HG03108 (cell line): Measurements from ENCODE around the gene SPEM2.
A peak's percentile ranks its signal among the peaks of the same experiment; 100 is the strongest.

ENCODE experiments used
- ATAC-seq: cut with Tn5 transposase; IDR thresholded peaks from one replicate; pipeline ENCODE4 v1.9.1; 2021; ENCODE audit warnings: moderate library complexity; ENCODE audit not compliant: unreplicated experiment

Gene SPEM2

DNA sequence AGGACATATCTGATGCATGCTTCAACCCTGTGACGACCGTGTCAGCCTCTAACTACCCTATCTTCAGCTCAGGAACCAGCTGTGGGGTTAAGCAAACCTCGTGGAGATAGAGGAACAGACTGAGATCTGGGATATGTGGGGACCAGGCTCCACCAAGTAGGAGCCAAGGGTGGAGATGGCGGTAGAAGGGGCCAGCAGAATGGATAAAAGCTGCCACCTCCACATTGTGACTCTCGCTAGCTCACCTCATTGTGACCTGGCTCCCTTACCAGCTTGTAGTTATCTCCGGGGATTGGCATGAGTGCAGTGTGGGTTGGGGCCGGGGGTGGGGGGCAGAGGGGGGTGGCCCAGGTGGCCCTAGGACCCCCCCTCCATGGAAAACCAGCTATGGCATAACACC lies at the start of gene SPEM2:
TSS of gene SPEM2 (plus strand) at position 301 of the 400 bp plus-strand sequence. CDS start at position 374, 73 bp downstream.
- ATAC-seq: no peak

DNA sequence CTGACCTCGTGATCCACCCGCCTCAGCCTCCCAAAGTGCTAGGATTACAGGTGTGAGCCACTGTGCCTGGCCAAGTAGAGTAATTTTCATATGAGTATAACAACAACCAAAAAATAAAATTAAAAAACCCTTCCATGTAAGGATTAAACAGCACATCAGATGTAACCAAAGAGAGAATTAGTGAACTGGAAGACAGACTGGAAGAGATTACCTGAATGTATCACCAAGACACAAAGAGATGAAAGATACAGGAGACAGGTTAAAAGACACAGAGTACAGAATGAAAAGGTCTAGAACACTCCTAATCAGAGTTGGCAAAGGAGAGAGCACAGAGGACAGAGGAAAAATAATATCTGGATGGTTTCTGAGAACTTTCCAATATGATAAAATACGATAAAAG lies 46.3 kb upstream of the SPEM2 start:
- ATAC-seq: no peak

DNA sequence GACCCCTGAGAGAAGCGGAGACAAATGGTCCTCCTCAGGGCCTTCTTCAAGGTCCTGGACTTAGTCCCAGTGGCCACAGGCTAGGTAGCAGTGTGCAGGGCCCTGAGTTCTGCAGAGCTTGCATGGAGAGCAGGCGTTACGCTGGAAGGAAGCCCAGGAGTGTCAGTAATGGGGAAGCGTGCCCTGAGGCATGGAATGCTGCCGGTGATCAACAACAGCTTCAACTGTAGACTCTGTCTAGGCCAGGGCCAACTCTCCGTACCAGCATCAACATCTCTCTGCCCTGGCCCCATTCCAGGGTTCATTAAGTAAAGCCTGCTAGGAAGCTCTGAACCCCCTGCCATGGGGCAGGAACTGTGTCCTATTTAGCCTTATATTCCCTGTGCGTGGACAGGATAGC lies 45.1 kb upstream of the SPEM2 start:
- no peak for ATAC-seq

DNA sequence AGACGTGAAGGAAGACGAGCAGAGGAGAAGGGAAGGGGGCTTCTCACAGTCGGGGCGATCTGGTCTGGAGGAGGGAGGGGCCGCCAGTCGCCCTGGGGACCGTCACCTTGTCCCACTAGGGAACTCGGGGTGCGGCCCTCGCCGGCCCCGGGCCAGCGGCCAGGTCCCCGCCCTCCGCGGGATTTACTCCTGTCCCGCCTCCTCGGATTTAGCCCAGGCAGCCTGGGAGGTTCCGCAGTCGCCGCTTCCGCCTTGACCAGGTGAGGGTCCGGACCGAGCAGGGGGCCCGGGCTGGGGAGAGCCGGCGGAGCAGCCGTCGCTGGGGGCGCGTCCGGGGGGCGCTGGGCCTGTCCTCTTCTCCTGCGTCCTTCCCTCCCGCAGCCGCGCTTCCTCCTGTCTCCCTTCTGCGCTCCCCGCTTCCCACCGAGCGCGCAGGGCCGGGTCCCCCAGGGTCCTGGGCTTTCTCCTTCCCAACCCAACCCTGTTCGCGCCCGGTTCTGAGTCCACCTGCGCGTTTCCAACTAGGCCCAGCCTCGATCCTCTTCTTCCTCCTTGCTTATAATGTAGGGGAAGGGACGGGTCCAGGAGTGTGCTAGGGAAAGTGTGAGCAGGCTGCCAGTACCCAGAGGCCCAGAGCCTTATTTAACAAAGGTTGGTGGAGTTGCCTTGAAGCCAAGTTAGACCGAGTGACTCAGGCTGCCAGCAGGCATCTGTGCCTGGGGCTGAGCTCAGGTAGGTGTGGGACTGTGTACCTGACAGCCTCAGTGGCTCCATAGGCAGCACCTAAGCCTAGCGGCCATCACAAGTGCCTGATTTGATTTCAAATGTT lies 44.3 kb upstream of the SPEM2 start, which contains the start of gene TNK1:
TSS of gene TNK1 (plus strand) at position 235 of the 829 bp plus-strand sequence. CDS start 1,838 bp downstream, outside the sequence.
- ATAC-seq: no peak

DNA sequence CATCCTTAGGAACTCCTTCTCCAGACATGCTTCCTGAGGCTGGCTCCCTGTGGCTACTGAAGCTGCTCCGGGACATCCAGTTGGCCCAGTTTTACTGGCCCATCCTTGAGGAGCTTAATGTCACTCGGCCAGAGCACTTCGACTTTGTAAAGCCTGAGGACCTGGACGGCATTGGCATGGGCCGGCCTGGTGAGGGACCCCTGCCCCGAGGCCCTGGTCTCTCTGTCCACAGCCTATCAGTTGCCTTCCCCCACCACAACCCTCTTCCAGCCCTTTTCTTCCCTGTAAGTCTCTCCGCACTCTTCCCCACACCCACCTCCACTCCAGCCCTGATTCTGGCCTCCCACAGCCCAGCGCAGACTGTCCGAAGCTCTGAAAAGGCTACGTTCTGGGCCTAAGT lies 42.5 kb upstream of the SPEM2 start:
- no peak for ATAC-seq

DNA sequence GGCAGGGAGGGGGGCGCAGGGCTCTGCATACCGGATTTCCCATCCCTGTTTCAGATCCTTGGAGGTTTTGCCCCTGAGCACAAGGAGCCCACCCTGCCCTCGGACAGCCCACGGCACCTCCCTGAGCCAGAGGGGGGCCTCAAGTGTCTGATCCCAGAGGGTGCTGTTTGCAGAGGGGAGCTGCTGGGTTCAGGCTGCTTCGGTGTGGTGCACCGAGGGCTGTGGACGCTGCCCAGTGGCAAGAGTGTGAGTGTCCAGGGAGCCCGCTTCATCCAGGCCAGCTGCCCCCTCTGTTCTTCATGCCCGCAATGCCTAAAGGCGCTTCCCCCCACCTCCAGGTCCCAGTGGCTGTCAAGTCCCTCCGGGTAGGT lies 42.1 kb upstream of the SPEM2 start:
- ATAC-seq: no peak

DNA sequence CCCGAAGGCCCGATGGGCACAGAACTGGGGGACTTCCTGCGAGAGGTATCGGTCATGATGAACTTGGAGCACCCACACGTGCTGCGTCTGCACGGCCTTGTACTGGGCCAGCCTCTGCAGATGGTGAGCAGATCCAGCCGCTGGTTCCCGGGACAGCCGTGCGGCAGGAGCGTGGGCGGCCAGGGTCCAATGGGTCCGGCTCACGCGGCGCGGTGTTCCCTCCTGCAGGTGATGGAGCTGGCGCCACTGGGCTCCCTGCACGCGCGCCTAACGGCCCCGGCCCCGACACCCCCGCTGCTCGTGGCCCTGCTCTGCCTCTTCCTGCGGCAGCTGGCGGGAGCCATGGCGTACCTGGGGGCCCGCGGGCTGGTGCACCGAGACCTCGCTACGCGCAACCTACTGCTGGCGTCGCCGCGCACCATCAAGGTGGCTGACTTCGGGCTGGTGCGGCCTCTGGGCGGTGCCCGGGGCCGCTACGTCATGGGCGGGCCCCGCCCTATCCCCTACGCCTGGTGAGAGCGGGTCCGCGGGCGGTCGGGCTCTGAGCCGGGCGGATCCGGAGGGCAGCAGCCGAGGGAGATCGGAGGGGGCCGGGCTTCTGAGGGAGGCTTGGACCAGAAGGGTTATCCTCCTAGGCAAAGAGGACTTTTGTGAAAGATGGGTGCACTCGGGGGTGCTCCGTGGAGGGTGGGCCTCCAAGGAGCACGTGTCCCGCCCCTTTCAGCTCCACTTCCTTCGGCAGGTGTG lies 41.5 kb upstream of the SPEM2 start:
- ATAC-seq: peak; percentile 66

DNA sequence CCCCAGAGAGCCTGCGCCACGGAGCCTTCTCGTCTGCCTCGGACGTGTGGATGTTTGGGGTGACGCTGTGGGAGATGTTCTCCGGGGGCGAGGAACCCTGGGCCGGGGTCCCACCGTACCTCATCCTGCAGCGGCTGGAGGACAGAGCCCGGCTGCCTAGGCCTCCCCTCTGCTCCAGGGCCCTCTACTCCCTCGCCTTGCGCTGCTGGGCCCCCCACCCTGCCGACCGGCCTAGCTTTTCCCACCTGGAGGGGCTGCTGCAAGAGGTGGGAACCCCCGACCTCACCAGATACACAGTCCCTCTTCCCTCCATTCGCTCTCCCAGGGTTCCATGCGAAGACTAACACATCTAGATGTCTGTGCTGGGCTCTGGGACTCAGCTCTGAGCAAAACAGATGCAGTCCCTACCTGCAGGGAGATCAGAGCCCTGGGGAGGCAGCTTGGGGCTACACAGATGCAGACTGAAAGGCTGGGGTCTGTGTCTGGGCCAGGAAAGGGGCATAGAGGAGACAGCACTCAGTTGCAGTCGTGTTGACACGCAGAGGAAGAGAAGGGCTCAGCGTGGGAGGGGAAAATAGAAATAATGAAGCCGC lies 40.8 kb upstream of the SPEM2 start:
- no peak for ATAC-seq

DNA sequence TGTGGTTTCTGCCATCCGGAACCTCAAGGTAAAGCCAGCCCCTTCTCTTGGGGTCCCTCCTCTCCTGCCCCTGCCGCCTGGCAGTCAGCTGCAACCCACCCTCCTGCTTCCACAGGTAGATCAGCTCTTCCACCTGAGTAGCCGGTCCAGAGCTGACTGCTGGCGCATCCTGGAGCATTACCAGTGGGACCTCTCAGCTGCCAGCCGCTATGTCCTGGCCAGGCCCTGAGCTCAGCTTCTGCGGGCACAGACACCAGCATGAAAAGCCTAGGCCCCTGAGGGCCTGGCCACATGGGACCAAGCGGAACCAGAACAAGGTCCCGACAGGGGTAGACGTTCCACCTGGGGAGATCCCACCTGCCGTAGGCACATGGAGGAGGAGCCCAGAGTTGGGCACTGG lies 36.6 kb upstream of the SPEM2 start:
- no peak for ATAC-seq

DNA sequence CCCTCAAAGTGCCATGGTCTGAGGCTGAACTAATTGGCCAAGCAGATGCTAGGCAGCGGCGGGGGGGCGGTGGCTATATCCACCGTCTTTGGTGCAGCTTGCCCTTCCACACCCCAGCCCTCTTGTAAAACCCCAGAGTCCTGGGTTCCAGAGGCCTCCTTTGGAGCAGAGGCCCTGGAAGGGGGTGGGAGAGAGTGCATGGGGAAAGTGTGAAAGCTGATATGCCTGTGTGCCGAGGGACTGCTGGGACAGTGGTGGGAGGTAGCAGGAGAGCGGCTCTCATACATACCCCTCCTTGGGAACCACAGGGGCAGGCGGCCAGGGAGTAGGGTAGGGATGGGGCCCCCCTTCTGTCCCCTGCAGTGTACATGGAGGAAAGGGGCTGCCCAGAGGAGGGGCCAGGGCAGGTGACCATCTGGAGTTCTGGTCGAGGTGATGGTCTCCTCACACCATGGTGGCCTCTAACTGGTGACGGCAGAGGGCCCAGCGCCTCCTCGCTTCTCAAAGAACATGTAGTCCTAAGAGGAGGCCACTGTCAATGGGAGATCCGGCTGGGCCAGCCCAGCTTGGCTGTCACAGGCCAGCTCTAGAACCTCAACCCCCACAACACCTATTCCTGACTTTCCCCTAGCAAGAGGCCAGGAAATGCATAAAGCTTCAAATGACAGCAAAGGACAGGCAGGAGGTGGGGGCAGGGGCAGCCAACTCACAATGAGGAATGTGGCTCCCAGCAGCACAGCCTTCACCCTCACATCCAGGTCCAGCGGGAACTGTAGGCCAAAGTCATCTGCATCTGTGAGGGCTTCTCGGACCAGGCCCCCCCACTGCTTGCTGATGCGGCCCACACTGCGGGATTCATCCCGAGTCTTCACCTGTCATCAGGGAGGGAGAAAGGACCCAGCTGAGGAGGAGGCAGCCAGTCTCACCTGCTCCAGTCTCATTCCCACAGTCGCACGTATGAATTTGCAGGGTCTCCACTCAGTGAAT lies 35.2 kb upstream of the SPEM2 start:
- ATAC-seq: no peak

DNA sequence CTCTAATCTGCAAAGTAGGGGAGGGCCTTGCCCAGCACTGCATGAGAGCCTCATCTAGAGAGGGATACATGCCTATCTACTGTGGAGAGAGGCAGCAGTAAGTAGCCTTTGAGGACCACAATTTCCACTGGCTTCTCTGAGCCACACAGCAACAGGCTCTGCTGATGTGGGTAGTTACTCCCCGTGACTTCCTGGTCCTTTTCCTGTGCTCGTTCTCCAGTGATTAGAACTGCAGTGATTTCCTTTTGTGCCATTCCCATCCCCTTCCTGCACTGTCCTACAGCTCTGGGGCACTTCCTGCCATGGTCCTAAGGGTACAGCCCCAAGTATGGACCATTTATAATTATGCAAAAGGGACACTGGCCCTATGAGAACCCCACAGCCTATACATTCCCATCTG lies 34.1 kb upstream of the SPEM2 start:
- no peak for ATAC-seq

DNA sequence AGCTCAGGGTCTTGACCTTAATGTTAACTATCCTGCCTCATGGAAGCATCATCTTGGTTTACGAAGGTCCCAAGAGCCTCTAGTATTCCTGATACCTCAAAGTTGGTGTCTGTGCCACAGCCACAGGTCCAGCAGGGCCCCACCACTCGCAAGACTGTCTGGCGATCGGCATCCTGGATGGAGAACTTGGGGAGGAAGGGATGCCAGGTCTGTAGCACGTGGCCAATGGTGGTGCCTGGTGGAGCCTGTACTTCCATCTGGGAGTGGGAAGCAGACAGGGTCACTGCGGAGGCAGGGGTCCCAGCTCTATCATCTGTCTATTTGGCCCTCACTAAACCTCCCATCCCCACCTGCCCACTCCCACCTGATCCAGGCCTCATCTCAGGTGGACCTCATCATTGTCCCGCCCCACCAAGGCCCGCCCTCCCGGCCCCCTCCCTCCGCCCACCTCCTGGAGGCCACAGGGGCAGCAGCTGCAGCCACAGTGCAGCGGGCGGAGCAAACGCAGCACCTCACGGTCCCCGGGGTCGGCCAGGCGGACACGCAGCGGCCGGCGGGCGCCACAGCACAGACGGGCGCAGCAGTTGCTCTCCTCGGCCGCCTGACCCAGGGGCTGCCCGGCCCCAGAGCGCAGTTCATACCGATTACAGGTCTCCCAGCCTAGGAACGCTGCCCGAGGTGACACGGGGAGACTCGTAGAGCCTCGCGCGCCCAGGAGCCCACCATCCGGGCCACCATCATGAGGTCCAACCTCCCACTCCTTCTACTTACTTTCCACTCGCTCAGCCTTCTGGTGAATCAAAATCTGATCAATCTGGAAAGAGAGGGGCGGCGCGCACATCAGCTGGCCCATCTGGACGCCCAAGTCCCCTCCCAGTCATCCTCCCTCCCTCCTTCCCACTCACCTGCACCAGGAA lies 32.5 kb upstream of the SPEM2 start:
- no peak for ATAC-seq

DNA sequence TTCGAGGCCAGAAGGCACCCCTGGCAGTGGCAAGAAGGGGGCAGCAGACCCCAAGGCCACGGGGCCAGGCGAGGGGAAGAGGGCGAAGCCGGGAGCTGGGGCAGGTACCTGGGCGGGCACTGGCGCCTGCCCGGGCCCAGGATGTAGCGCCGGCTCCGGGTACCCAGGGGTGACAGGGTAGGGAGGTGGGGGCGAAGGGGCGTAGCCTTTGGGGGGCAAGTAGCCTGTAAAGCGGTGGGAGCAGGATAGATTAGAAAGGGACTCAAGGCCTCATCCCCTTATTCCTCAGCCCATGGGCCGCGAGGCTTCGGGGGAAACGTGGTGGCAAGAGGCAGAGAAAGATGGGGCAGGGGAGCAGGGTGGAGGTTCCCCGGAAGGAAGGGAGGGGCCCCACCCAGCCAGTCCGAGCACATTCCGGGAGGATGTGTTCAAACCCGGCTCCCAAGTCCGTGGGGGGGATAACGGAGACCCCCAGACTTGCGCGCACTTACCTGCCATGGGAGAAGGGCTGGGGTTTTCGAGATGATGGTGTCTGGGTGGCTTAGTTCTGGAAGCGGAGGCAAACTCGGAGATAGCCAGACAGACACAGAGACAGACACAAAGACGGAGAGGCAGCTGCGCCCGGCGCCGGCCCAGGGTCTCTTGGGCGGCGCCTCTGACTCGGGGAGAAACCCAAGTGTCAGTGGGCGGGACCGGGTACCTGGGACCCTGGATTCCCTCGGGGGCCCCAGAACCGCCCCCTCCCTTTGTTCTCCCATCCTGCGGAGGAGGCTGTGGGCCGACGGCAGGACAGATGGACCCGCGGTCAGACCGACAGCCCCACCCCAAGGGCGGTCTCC lies 31.6 kb upstream of the SPEM2 start:
- peak; percentile 40 for ATAC-seq

DNA sequence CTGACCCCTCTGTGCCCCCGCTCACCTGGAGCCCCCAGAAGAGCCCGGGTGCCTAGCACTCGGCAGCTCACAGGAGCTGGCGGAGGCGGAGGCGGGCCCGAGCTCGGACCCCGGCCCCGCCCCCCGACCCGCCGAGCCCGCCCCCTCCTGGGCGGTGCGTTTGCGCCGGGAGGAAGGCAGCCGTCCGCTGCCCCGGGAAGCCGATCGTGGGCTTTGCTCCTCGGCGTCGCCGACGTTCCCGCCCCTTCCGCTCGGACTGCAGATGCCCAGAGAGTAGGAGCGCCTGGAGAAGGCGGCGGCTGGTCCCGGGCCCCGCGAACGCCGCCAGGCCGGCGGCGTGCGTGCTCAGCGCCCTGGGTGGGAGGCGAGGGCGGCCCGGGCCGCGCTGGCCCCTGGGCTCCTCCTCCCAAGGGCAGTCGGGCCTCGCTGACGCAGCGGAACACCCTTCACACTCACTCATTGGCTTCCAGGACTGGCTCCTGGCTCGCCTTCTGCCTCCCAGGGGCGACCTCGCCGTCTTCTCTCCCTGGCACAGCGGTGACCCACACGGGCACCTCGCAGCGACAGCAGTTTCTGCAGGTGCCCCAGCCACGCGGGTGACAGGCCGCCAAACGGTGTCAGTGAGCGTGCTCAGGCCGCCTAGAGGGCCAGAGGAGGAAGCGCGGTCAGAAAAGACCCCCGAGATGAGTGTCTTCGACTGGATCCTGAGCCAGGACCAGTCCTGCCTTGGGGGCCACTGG lies 30.8 kb upstream of the SPEM2 start, which contains the start of gene PLSCR3:
TSS of gene PLSCR3 (minus strand) at position 74 of the 740 bp plus-strand sequence. CDS start 415 bp downstream, outside the sequence.
- peak; percentile 68 for ATAC-seq

DNA sequence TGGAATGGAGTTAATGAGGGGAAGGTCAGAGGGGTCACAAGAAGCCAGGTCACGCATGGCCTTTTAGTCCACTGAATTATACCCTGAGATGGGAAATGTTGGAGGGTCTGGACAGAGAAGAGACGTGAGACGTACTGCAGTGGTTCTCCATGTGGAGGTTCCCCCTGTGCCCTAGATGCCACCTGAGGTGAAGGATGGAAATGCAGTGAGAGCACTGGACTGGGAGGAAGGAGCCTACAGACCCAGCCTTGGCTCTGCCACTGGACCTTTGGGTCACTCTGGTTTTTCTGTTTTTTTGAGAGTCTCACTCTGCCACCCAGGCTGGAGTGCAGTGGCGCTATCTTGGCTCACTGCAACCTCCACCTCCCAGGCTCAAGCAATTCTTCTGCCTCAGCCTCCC lies 29.3 kb upstream of the SPEM2 start:
- no peak for ATAC-seq

DNA sequence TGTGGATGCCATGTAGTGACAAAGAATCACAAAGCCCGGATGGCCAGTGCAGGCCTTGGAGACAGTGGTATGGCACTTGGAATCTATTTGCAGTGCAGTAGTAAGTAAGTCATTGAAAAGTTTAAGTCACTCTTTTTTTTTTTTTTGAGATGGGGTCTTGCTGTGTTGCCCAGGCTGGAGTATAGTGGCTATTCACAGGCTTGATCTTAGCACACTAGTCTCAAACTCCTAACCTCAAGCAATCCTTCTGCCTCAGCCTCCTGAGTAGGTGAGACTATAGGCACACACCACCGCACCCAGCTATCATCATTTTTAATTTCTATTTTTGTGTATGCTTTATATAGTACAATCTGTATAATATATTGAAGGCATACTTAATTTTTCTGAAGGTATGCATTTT lies 26.8 kb upstream of the SPEM2 start:
- ATAC-seq: no peak

DNA sequence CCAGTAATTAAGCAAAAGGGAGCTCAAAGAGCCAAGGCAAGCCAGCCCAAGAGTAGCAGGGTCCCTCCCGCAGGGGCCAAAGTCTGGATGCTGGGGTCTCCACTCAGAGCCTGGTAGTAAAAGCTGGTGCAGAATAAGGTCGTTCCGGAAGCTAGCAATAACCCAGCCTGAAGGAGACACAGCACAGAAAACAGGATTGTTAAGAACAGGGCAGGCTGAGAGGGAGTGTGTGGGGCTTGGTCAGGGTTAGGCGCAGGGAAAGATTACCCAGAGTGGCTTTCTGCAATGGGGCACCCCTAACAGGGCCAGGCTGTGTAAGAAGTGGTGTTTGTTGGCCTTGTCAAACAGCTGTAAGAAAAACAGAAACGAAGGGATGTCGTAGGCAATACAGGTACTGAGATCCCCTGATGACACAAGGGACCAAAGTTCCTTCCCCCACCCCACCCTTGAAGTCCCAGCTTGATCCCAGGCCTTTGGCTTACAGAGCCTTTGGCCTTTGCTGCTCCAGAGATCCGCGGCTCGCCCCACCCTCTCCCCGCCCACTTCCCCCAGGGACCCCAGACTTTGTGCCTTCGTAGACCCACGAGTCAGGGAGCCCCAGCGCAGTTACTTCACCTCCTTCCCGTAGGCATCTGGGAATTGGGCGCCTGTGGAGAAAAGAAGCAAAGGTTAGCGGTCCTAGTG lies 22.2 kb upstream of the SPEM2 start:
- ATAC-seq: no peak

DNA sequence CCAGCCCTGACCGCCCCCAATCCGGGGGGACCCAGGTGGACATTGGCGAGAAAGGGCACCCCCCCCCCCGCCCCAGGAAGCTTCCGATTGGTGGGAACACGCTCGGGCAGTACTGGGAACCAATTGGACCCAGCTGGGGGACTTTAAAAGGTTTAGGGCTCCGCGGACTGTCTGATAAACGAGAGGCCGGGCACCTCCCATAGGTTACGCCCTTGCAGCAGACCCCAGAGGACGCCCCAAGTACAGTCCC lies 21.8 kb upstream of the SPEM2 start:
- ATAC-seq: no peak
